ENCODE data around the gene DNAH11.
"Not testable (repeated sequence)": the region's sequence is repeated elsewhere in the genome, so short reads cannot be mapped to it uniquely, and the experiment has no call there.

- TF ChIP-seq, protein P1, sequence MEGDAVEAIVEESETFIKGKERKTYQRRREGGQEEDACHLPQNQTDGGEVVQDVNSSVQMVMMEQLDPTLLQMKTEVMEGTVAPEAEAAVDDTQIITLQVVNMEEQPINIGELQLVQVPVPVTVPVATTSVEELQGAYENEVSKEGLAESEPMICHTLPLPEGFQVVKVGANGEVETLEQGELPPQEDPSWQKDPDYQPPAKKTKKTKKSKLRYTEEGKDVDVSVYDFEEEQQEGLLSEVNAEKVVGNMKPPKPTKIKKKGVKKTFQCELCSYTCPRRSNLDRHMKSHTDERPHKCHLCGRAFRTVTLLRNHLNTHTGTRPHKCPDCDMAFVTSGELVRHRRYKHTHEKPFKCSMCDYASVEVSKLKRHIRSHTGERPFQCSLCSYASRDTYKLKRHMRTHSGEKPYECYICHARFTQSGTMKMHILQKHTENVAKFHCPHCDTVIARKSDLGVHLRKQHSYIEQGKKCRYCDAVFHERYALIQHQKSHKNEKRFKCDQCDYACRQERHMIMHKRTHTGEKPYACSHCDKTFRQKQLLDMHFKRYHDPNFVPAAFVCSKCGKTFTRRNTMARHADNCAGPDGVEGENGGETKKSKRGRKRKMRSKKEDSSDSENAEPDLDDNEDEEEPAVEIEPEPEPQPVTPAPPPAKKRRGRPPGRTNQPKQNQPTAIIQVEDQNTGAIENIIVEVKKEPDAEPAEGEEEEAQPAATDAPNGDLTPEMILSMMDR (IDR thresholded peaks at IDR 0.05): not testable (repeated sequence)
- TF ChIP-seq POLR2A (IDR thresholded peaks at IDR 0.05): not testable (repeated sequence)
Measured at GRCh38 chr7:21536445-21537118, 6.3 kb upstream of the DNAH11 start.

Measured in prostate gland (tissue), 2 donors.